ENCODE results near the gene DYNLT2B. TPM values are rescaled to one million over a fixed set of nuclear protein-coding genes. Genes with fewer than 3 reads are reported as not detected.
"Not testable (repeated sequence)": the region's sequence is repeated elsewhere in the genome, so short reads cannot be mapped to it uniquely, and the experiment has no call there.

The DYNLT2B gene
- total and polyA plus RNA-seq, 11 donors: 1.9 to 8.8 (median 3.6) TPM

GRCh38 chr3:196251918-196252317 lies 66.1 kb downstream of the DYNLT2B start:
- peaks cover 0 to 75% (median 48%) of the 10 kb centered on the region in 9 donors for H3K36me3 ChIP-seq
- WGBS, 4 donors: 96 to 98% (median 97%) methylated on average over 16 of the region's 16 CpGs
- H3K27ac ChIP-seq: no peak overlapping the region
- ATAC-seq (peak in 1 of 4 donors; percentile 53), DNase-seq (no peak)
- intact Hi-C loops (cut with DNase I): loop anchor here in 9 of 10 donors (2.0 to 10.0 kb wide), 5 partner anchors 183 to 433 kb away; partner anchors contain the start of genes SMCO1 (in 4 of the 9) and UBXN7 (in 1 of the 9)
- H3K9me3 ChIP-seq: no peaks in the 10 kb centered on the region
- H3K4me1 ChIP-seq: no peaks in the 10 kb centered on the region
- H3K27me3 ChIP-seq: no peaks in the 10 kb centered on the region
- H3K4me3 ChIP-seq: no peak overlapping the region
- TF ChIP-seq CTCF (IDR thresholded peaks at IDR 0.05): no peak
- TF ChIP-seq POLR2A (IDR thresholded peaks at IDR 0.05): no peak

- intact Hi-C loops (cut with DNase I): no loop called here
- peak in 1 of 4 donors; percentile 15 for ATAC-seq
- no peak for TF ChIP-seq CTCF (IDR thresholded peaks at IDR 0.05)
- TF ChIP-seq POLR2A (IDR thresholded peaks at IDR 0.05): no peak
These were observed 71.3 kb downstream of the DYNLT2B start for GRCh38 chr3:196246612-196247308.

DNA sequence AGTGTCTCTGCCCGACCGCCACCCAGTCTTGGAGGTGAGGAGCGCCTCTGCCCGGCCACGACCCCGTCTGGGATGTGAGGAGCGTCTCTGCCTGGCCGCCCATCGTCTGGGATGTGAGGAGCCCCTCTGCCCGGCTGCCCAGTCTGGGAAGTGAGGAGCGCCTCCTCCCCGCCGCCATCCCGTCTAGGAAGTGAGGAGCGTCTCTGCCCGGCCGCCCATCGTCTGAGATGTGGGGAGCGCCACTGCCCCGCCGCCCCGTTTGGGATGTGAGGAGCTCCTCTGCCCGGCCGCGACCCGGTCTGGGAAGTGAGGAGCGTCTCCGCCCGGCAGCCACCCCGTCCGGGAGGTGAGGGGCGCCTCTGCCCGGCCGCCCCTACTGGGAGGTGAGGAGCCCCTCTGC lies 73.9 kb downstream of the DYNLT2B start:
- H3K27ac ChIP-seq; ATAC-seq; H3K27me3 ChIP-seq; H3K9me3 ChIP-seq; DNase-seq; H3K4me1 ChIP-seq; H3K4me3 ChIP-seq; intact Hi-C loops (cut with DNase I): not testable (repeated sequence)
- WGBS, 4 donors: 96 to 98% (median 97%) methylated on average over 13 to 34 of the region's 34 CpGs
- peaks cover 0 to 82% (median 68%) of the 10 kb centered on the region in 9 donors for H3K36me3 ChIP-seq

More at GRCh38 chr3:196246612-196247308, 71.3 kb downstream of the DYNLT2B start:
- Histone ChIP-seq H3K9me3 (no peaks in the 10 kb centered on the region), H3K27me3 (no peaks in the 10 kb centered on the region), H3K27ac (no peak overlapping the region), H3K4me3 (no peak overlapping the region), H3K36me3 (peaks cover 0 to 62% (median 42%) of the 10 kb centered on the region in 9 donors), H3K4me1 (peaks cover 0 to 3% (median 0%) of the 10 kb centered on the region in 12 donors)
- WGBS, 4 donors: 90 to 93% (median 91%) methylated on average over 13 of the region's 13 CpGs
- no peak for DNase-seq

DNA sequence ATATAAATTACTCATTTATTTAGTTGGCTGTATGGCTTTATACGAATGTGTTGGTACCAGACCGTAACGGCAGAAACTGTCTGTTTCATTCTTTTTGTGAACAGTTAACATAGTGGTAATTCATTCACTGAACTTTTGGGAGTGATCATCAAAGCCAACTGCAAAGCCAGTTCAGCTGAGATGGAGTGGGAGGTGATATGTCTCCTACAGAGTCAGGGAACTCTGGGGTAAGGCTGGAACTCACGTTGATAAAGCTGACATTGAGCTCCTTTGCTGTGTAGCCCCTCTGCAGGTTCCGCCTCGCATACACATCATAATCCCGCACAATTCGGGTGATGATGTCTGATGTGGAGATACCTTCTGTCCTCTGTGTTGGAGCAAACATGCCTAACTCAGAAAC lies 76.3 kb downstream of the DYNLT2B start:
- no peak for DNase-seq
- WGBS, 4 donors: 81 to 89% (median 88%) methylated on average over 8 of the region's 8 CpGs
- no peak for ATAC-seq
- Histone ChIP-seq H3K36me3 (peaks cover 0 to 86% (median 78%) of the 10 kb centered on the region in 9 donors), H3K27ac (no peak overlapping the region), H3K4me1 (peaks cover 0 to 3% (median 0%) of the 10 kb centered on the region in 12 donors), H3K4me3 (no peak overlapping the region), H3K9me3 (no peaks in the 10 kb centered on the region), H3K27me3 (no peaks in the 10 kb centered on the region)
- intact Hi-C loops (cut with DNase I): no loop called here
- TF ChIP-seq POLR2A (IDR thresholded peaks at IDR 0.05): no peak
- TF ChIP-seq CTCF (IDR thresholded peaks at IDR 0.05): no peak

Other genes starting within 250 kb of the DYNLT2B start
- gene TFRC, start 236.2 kb downstream of the DYNLT2B start, total RNA-seq: 100 to 1,000 TPM in 6 of 9 donors, 10 to 100 TPM in 3; 15.7 to 232 (median 121) TPM
- gene TFRC, start 236.2 kb downstream of the DYNLT2B start, polyA plus RNA-seq: 10 to 100 TPM; 24.2 to 70.7 TPM
- not detected for gene ZDHHC19, start 106.8 kb downstream of the DYNLT2B start, total RNA-seq
- under 1 TPM in 1 of 2 donors, not detected in 1; 0.30 TPM for gene ZDHHC19, start 106.8 kb downstream of the DYNLT2B start, polyA plus RNA-seq
- 1 to 10 TPM in 1 of 9 donors, under 1 TPM in 1, not detected in 7; 0.83 to 1.9 TPM for gene SLC51A, start 101.7 kb downstream of the DYNLT2B start, total RNA-seq
- under 1 TPM; 0.18 to 0.72 TPM for gene SLC51A, start 101.7 kb downstream of the DYNLT2B start, polyA plus RNA-seq
- gene PCYT1A, start 30.5 kb downstream of the DYNLT2B start, total RNA-seq: 100 to 1,000 TPM in 7 of 9 donors, 10 to 100 TPM in 2; 90.4 to 149 (median 105) TPM
- 10 to 100 TPM; 29.4 to 58.0 TPM for gene PCYT1A, start 30.5 kb downstream of the DYNLT2B start, polyA plus RNA-seq
- gene TM4SF19, start 20.1 kb upstream of the DYNLT2B start, total RNA-seq: 10 to 100 TPM in 1 of 9 donors, 1 to 10 TPM in 1, under 1 TPM in 3, not detected in 4; 0.38 to 23.5 (median 0.85) TPM
- not detected for gene TM4SF19, start 20.1 kb upstream of the DYNLT2B start, polyA plus RNA-seq
- gene UBXN7, start 114.2 kb upstream of the DYNLT2B start, total RNA-seq: 10 to 100 TPM; 10.3 to 50.2 (median 29.5) TPM
- 10 to 100 TPM in 1 of 2 donors, 1 to 10 TPM in 1; 6.9 to 10.3 TPM for gene UBXN7, start 114.2 kb upstream of the DYNLT2B start, polyA plus RNA-seq
- 10 to 100 TPM; 15.0 to 31.8 (median 21.1) TPM for gene RNF168, start 185.5 kb upstream of the DYNLT2B start, total RNA-seq
- 10 to 100 TPM in 1 of 2 donors, 1 to 10 TPM in 1; 8.4 to 13.4 TPM for gene RNF168, start 185.5 kb upstream of the DYNLT2B start, polyA plus RNA-seq
- 100 to 1,000 TPM in 2 of 9 donors, 10 to 100 TPM in 7; 14.5 to 130 (median 50.0) TPM for gene SMCO1, start 197.1 kb upstream of the DYNLT2B start, total RNA-seq
- gene SMCO1, start 197.1 kb upstream of the DYNLT2B start, polyA plus RNA-seq: 100 to 1,000 TPM in 1 of 2 donors, 1 to 10 TPM in 1; 2.6 to 105 TPM